Measurements from ENCODE around the gene EIF4E.
"Not testable (repeated sequence)": the region's sequence is repeated elsewhere in the genome, so short reads cannot be mapped to it uniquely, and the experiment has no call there.

EIF4E gene

GRCh38 chr4:98879515-98879914 lies 49.4 kb downstream of the EIF4E start:
- DNase-seq (ENCODE audit: low spot score in 2 of 2) (no peak), ATAC-seq (ENCODE audit: low read depth) (no peak)
- H3K27me3 Mint-ChIP-seq, result no peaks in the 10 kb centered on the region
- peaks cover 10% of the 10 kb centered on the region for H3K36me3 Mint-ChIP-seq
- peaks cover 2% of the 10 kb centered on the region for H3K4me1 Mint-ChIP-seq
- H3K4me3 Mint-ChIP-seq, result no peak overlapping the region
- no peaks in the 10 kb centered on the region for H3K9me3 Mint-ChIP-seq
- no peak overlapping the region for H3K27ac Mint-ChIP-seq

- Mint-ChIP-seq H3K27ac (no peak overlapping the region), H3K4me3 (no peak overlapping the region), H3K27me3 (no peaks in the 10 kb centered on the region), H3K36me3 (no peaks in the 10 kb centered on the region), H3K4me1 (peaks cover 2% of the 10 kb centered on the region), H3K9me3 (no peaks in the 10 kb centered on the region)
- DNase-seq (ENCODE audit: low spot score in 2 of 2) (no peak), ATAC-seq (ENCODE audit: low read depth) (no peak)
Measured at GRCh38 chr4:98873059-98873458, 55.9 kb downstream of the EIF4E start.

- H3K27me3 Mint-ChIP-seq; ATAC-seq (ENCODE audit: low read depth); H3K27ac Mint-ChIP-seq; H3K36me3 Mint-ChIP-seq; H3K9me3 Mint-ChIP-seq; H3K4me3 Mint-ChIP-seq; DNase-seq (ENCODE audit: low spot score in 2 of 2); H3K4me1 Mint-ChIP-seq: not testable (repeated sequence)
Measured at GRCh38 chr4:98872120-98872906, 56.6 kb downstream of the EIF4E start.

- H3K27me3 Mint-ChIP-seq, result no peaks in the 10 kb centered on the region
- H3K9me3 Mint-ChIP-seq, result no peaks in the 10 kb centered on the region
- DNase-seq (ENCODE audit: low spot score in 2 of 2) (no peak), ATAC-seq (ENCODE audit: low read depth) (no peak)
- no peaks in the 10 kb centered on the region for H3K4me1 Mint-ChIP-seq
- no peak overlapping the region for H3K27ac Mint-ChIP-seq
- no peaks in the 10 kb centered on the region for H3K36me3 Mint-ChIP-seq
- H3K4me3 Mint-ChIP-seq, result no peak overlapping the region
Measured at GRCh38 chr4:98867648-98868047, 61.3 kb downstream of the EIF4E start.

GRCh38 chr4:98865059-98865458 lies 63.9 kb downstream of the EIF4E start:
- Mint-ChIP-seq H3K27me3 (peaks cover 2% of the 10 kb centered on the region), H3K9me3 (no peaks in the 10 kb centered on the region), H3K36me3 (no peaks in the 10 kb centered on the region), H3K4me1 (no peaks in the 10 kb centered on the region), H3K27ac (no peak overlapping the region), H3K4me3 (no peak overlapping the region)
- DNase-seq (ENCODE audit: low spot score in 2 of 2) (no peak), ATAC-seq (ENCODE audit: low read depth) (no peak)

GRCh38 chr4:98864560-98864959 lies 64.4 kb downstream of the EIF4E start:
- no peak for DNase-seq (ENCODE audit: low spot score in 2 of 2)
- no peak overlapping the region for H3K4me3 Mint-ChIP-seq
- peaks cover 2% of the 10 kb centered on the region for H3K27me3 Mint-ChIP-seq
- no peaks in the 10 kb centered on the region for H3K9me3 Mint-ChIP-seq
- H3K36me3 Mint-ChIP-seq, result no peaks in the 10 kb centered on the region
- H3K27ac Mint-ChIP-seq, result no peak overlapping the region
- ATAC-seq (ENCODE audit: low read depth), result no peak
- H3K4me1 Mint-ChIP-seq, result no peaks in the 10 kb centered on the region

- Mint-ChIP-seq H3K9me3 (no peaks in the 10 kb centered on the region), H3K4me1 (no peaks in the 10 kb centered on the region), H3K27me3 (peaks cover 3% of the 10 kb centered on the region), H3K4me3 (no peak overlapping the region), H3K27ac (no peak overlapping the region), H3K36me3 (no peaks in the 10 kb centered on the region)
- DNase-seq (ENCODE audit: low spot score in 2 of 2), result no peak
- no peak for ATAC-seq (ENCODE audit: low read depth)
Measured at GRCh38 chr4:98862371-98862770, 66.6 kb downstream of the EIF4E start.

- DNase-seq (ENCODE audit: low spot score in 2 of 2) (no peak), ATAC-seq (ENCODE audit: low read depth) (no peak)
- no peaks in the 10 kb centered on the region for H3K36me3 Mint-ChIP-seq
- H3K4me1 Mint-ChIP-seq, result no peaks in the 10 kb centered on the region
- peaks cover 3% of the 10 kb centered on the region for H3K27me3 Mint-ChIP-seq
- no peaks in the 10 kb centered on the region for H3K9me3 Mint-ChIP-seq
- no peak overlapping the region for H3K4me3 Mint-ChIP-seq
- H3K27ac Mint-ChIP-seq, result no peak overlapping the region
Measured at GRCh38 chr4:98861100-98861884, 67.6 kb downstream of the EIF4E start.

- H3K27ac Mint-ChIP-seq, result no peak overlapping the region
- ATAC-seq (ENCODE audit: low read depth) (no peak), DNase-seq (ENCODE audit: low spot score in 2 of 2) (no peak)
- H3K4me1 Mint-ChIP-seq, result peaks cover 5% of the 10 kb centered on the region
- peaks cover 14% of the 10 kb centered on the region for H3K27me3 Mint-ChIP-seq
- H3K9me3 Mint-ChIP-seq, result peaks cover 6% of the 10 kb centered on the region
- H3K36me3 Mint-ChIP-seq, result no peaks in the 10 kb centered on the region
- no peak overlapping the region for H3K4me3 Mint-ChIP-seq
Measured at GRCh38 chr4:98851806-98852205, 77.1 kb downstream of the EIF4E start.

- Mint-ChIP-seq H3K27me3 (peaks cover 14% of the 10 kb centered on the region), H3K4me3 (no peak overlapping the region), H3K27ac (no peak overlapping the region)
Measured at GRCh38 chr4:98850937-98851336, 78.0 kb downstream of the EIF4E start.

GRCh38 chr4:98848448-98848847 lies 80.5 kb downstream of the EIF4E start:
- Mint-ChIP-seq H3K9me3 (peaks cover 6% of the 10 kb centered on the region), H3K27me3 (peaks cover 14% of the 10 kb centered on the region), H3K36me3 (no peaks in the 10 kb centered on the region), H3K4me1 (peaks cover 5% of the 10 kb centered on the region), H3K4me3 (no peak overlapping the region), H3K27ac (no peak overlapping the region)
- DNase-seq (ENCODE audit: low spot score in 2 of 2) (no peak), ATAC-seq (ENCODE audit: low read depth) (no peak)

More at GRCh38 chr4:98850937-98851336, 78.0 kb downstream of the EIF4E start:
- DNase-seq (ENCODE audit: low spot score in 2 of 2), result no peak
- H3K4me1 Mint-ChIP-seq, result peaks cover 5% of the 10 kb centered on the region
- no peaks in the 10 kb centered on the region for H3K36me3 Mint-ChIP-seq
- ATAC-seq (ENCODE audit: low read depth), result no peak
- peaks cover 6% of the 10 kb centered on the region for H3K9me3 Mint-ChIP-seq

GRCh38 chr4:98845960-98846359 lies 83.0 kb downstream of the EIF4E start:
- Mint-ChIP-seq H3K4me1 (peaks cover 4% of the 10 kb centered on the region), H3K4me3 (no peak overlapping the region), H3K36me3 (peaks cover 4% of the 10 kb centered on the region), H3K9me3 (peaks cover 7% of the 10 kb centered on the region), H3K27ac (no peak overlapping the region), H3K27me3 (peaks cover 6% of the 10 kb centered on the region)
- no peak for ATAC-seq (ENCODE audit: low read depth)
- no peak for DNase-seq (ENCODE audit: low spot score in 2 of 2)

GRCh38 chr4:98842917-98843316 lies 86.0 kb downstream of the EIF4E start:
- H3K4me1 Mint-ChIP-seq; H3K27ac Mint-ChIP-seq; DNase-seq (ENCODE audit: low spot score in 2 of 2); H3K27me3 Mint-ChIP-seq; H3K4me3 Mint-ChIP-seq; H3K9me3 Mint-ChIP-seq; ATAC-seq (ENCODE audit: low read depth); H3K36me3 Mint-ChIP-seq: not testable (repeated sequence)

GRCh38 chr4:98838977-98839618 lies 89.8 kb downstream of the EIF4E start:
- H3K9me3 Mint-ChIP-seq, result peaks cover 4% of the 10 kb centered on the region
- no peak for ATAC-seq (ENCODE audit: low read depth)
- peaks cover 7% of the 10 kb centered on the region for H3K4me1 Mint-ChIP-seq
- peaks cover 1% of the 10 kb centered on the region for H3K27me3 Mint-ChIP-seq
- no peak for DNase-seq (ENCODE audit: low spot score in 2 of 2)
- H3K36me3 Mint-ChIP-seq, result peaks cover 4% of the 10 kb centered on the region
- no peak overlapping the region for H3K4me3 Mint-ChIP-seq
- peak overlapping the region; percentile 47 for H3K27ac Mint-ChIP-seq
